Neural cell (in vitro differentiated cells): ENCODE results near the gene CILP2. TPM values are rescaled to one million over a fixed set of nuclear protein-coding genes. Genes with fewer than 3 reads are reported as not detected.

Experiments
- H2AFZ ChIP-seq: fragments of 200-600, 300-800 bp; sonication (generic), shearing (Covaris generic); 2 replicates; pipeline ENCODE4 v1.6.0; 2014; ENCODE audit warnings: low read depth, mild to moderate bottlenecking, antibody characterized with exemption, low read length, moderate library complexity
- H3F3A ChIP-seq: fragments of 200-600 bp; shearing (Covaris generic); 2 replicates; pipeline ENCODE4 v1.6.1; 2016; ENCODE audit warnings: mild to moderate bottlenecking, moderate library complexity, mixed read lengths, antibody characterized with exemption, low read length; ENCODE audit not compliant: insufficient read depth, poor library complexity, severe bottlenecking
- H3K27ac ChIP-seq: fragments of 200-600, 300-800 bp; sonication (generic), shearing (Covaris generic); 2 replicates; pipeline ENCODE4 v1.5.1; 2014; ENCODE audit warnings: mild to moderate bottlenecking, low read length, moderate library complexity
- H3K27me3 ChIP-seq: fragments of 300-800, 200-600 bp; sonication (generic), shearing (Covaris generic); 2 replicates; pipeline ENCODE4 v1.6.0; 2014; ENCODE audit warnings: mild to moderate bottlenecking, low read depth, low read length, moderate library complexity; ENCODE audit not compliant: insufficient read depth
- H3K36me3 ChIP-seq: fragments of 300-800, 200-600 bp; sonication (generic), shearing (Covaris generic); 2 replicates; pipeline ENCODE4 v1.5.1; 2014; ENCODE audit warnings: mild to moderate bottlenecking, antibody characterized with exemption, low read length, moderate library complexity; ENCODE audit not compliant: insufficient read depth
- H3K4me2 ChIP-seq: fragments of 300-800, 200-600 bp; sonication (generic), shearing (Covaris generic); 2 replicates; pipeline ENCODE4 v1.6.0; 2014; ENCODE audit warnings: mild to moderate bottlenecking, low read length
- H3K4me3 ChIP-seq: fragments of 300-800, 200-600 bp; sonication (generic), shearing (Covaris generic); 2 replicates; pipeline ENCODE4 v1.5.1; 2014; ENCODE audit warnings: mild to moderate bottlenecking, low read length, moderate library complexity
- H3K79me2 ChIP-seq: fragments of 200-600 bp; shearing (Covaris generic); replicated peaks from 2 replicates; pipeline ENCODE4 v1.6.0; 2014; ENCODE audit warnings: mild to moderate bottlenecking, low read length, moderate library complexity; ENCODE audit not compliant: insufficient read depth
- H3K9ac ChIP-seq: fragments of 300-800, 200-600 bp; sonication (generic), shearing (Covaris generic); 2 replicates; pipeline ENCODE4 v1.6.1; 2016; ENCODE audit warnings: mild to moderate bottlenecking, low read length, mixed read lengths
- H3K9me2 ChIP-seq: fragments of 200-600 bp; shearing (Covaris generic); 2 replicates; pipeline ENCODE4 v1.6.1; 2016; ENCODE audit warnings: mild to moderate bottlenecking, low read length, mixed read lengths; ENCODE audit not compliant: insufficient read depth
- H3K9me3 ChIP-seq: fragments of 200-600, 300-800 bp; sonication (generic), shearing (Covaris generic); 2 replicates; pipeline ENCODE4 v1.6.1; 2016; ENCODE audit warnings: mild to moderate bottlenecking, mixed run types, low read length, moderate library complexity, mixed read lengths
- H4K20me1 ChIP-seq: fragments of 200-600 bp; shearing (Covaris generic); 2 replicates; pipeline ENCODE4 v1.6.1; 2016; ENCODE audit warnings: mild to moderate bottlenecking, mixed run types; ENCODE audit not compliant: insufficient read depth
- CTCF ChIP-seq: fragments of 450-650 bp; IDR thresholded peaks from 2 replicates; pipeline ENCODE4 v1.5.1; 2014; ENCODE audit warnings: antibody characterized with exemption, mild to moderate bottlenecking, moderate library complexity; ENCODE audit not compliant: poor library complexity, severe bottlenecking
- EP300 ChIP-seq: fragments of 450-650 bp; conservative IDR thresholded peaks from 2 replicates; pipeline ENCODE4 v1.6.1; 2014; ENCODE audit warnings: antibody characterized with exemption, mild to moderate bottlenecking, moderate library complexity; ENCODE audit not compliant: poor library complexity, severe bottlenecking
- EZH2 ChIP-seq: fragments of 200-600, 300-800 bp; shearing (Covaris generic), sonication (generic); IDR thresholded peaks from 2 replicates; pipeline ENCODE4 v1.6.1; 2014; ENCODE audit warnings: antibody characterized with exemption, low read length, borderline replicate concordance, mild to moderate bottlenecking; ENCODE audit not compliant: insufficient read depth, poor library complexity, severe bottlenecking
- MXI1 ChIP-seq: fragments of 450-650 bp; conservative IDR thresholded peaks from 2 replicates; pipeline ENCODE4 v1.6.1; 2014; ENCODE audit warnings: antibody characterized with exemption, mild to moderate bottlenecking; ENCODE audit not compliant: poor library complexity, severe bottlenecking
- POLR2AphosphoS5 ChIP-seq: IDR thresholded peaks from 2 replicates; pipeline ENCODE4 v1.6.1; 2012
- RAD21 ChIP-seq: fragments of 450-650 bp; conservative IDR thresholded peaks from 2 replicates; pipeline ENCODE4 v1.6.1; 2014; ENCODE audit warnings: antibody characterized with exemption, mild to moderate bottlenecking, moderate library complexity
- REST ChIP-seq: IDR thresholded peaks from 2 replicates; pipeline ENCODE4 v1.6.1; 2012; ENCODE audit warnings: borderline replicate concordance
- SMC3 ChIP-seq: fragments of 450-650 bp; conservative IDR thresholded peaks from 2 replicates; pipeline ENCODE4 v1.6.1; 2014; ENCODE audit warnings: antibody characterized with exemption, mild to moderate bottlenecking, moderate library complexity; ENCODE audit not compliant: poor library complexity
- polyA plus RNA-seq: library from polyadenylated mRNA; depleted of rRNA; stranded (reverse); fragments of >200 nt; gene quantifications from 2 replicates; pipeline ENCODE4 v1.2.3, GENCODE V29; 2014

The CILP2 gene
- polyA plus RNA-seq, 1 donor from 2014 or later: 0.84 TPM

- no peaks in the 10 kb centered on the region for H3K9me3 ChIP-seq
- no peak overlapping the region for H2AFZ ChIP-seq
- no peaks in the 10 kb centered on the region for H3K27me3 ChIP-seq
- H3K9me2 ChIP-seq: no peaks in the 10 kb centered on the region
- no peaks in the 10 kb centered on the region for H4K20me1 ChIP-seq
- H3K4me3 ChIP-seq: no peak overlapping the region
- H3K9ac ChIP-seq: no peak overlapping the region
- no peaks in the 10 kb centered on the region for H3K36me3 ChIP-seq
- no peak overlapping the region for H3K4me2 ChIP-seq
- H3K79me2 ChIP-seq: peaks cover 7% of the 10 kb centered on the region
- H3K27ac ChIP-seq: no peak overlapping the region
- no peak for TF ChIP-seq REST
- no peak for TF ChIP-seq CTCF
- TF ChIP-seq POLR2AphosphoS5: no peak
- TF ChIP-seq EZH2: no peak
- TF ChIP-seq SMC3: no peak
- no peak for TF ChIP-seq MXI1
- no peaks in the 10 kb centered on the region for H3F3A ChIP-seq
These were observed 12.3 kb upstream of the CILP2 start for GRCh38 chr19:19525611-19526380.

- no peaks in the 10 kb centered on the region for H3F3A ChIP-seq
- no peak overlapping the region for H3K9ac ChIP-seq
- H3K9me2 ChIP-seq: no peaks in the 10 kb centered on the region
- no peak overlapping the region for H3K4me2 ChIP-seq
- no peaks in the 10 kb centered on the region for H3K27me3 ChIP-seq
- no peak overlapping the region for H3K4me3 ChIP-seq
- no peaks in the 10 kb centered on the region for H3K36me3 ChIP-seq
- no peaks in the 10 kb centered on the region for H4K20me1 ChIP-seq
- no peaks in the 10 kb centered on the region for H3K79me2 ChIP-seq
- H2AFZ ChIP-seq: no peak overlapping the region
- no peak overlapping the region for H3K27ac ChIP-seq
- TF ChIP-seq EP300 (no peak), RAD21 (no peak), CTCF (no peak), MXI1 (no peak), REST (no peak), EZH2 (no peak)
- H3K9me3 ChIP-seq: no peaks in the 10 kb centered on the region
These were observed 11.3 kb upstream of the CILP2 start for GRCh38 chr19:19526581-19527370.
